Measurements from ENCODE around the gene SQSTM1. TPM values are rescaled to one million over a fixed set of nuclear protein-coding genes. Genes with fewer than 3 reads are reported as not detected.

SQSTM1 gene
- total RNA-seq, 1 experiment from 2014 or later: 78.5 TPM

- TF ChIP-seq RELA (CRISPR knock-in tag; IDR thresholded peaks at IDR 0.05; ENCODE audit: borderline replicate concordance) (0 out of 2 replicates have a peak, but pooled peaks have one; percentile 63), ARID4B (CRISPR knock-in tag; IDR thresholded peaks at IDR 0.05; ENCODE audit: borderline replicate concordance) (peak; percentile 71; the same call in 1 of the 2 replicates), TP53 (CRISPR knock-in tag; IDR thresholded peaks at IDR 0.05) (peak; percentile 19; the same call in 1 of the 2 replicates), CREM (CRISPR knock-in tag; IDR thresholded peaks at IDR 0.05) (0 out of 2 replicates have a peak, but pooled peaks have one; percentile 39), ZNF317 (CRISPR knock-in tag; IDR thresholded peaks at IDR 0.05; ENCODE audit: borderline replicate concordance, low read depth) (0 out of 2 replicates have a peak, but pooled peaks have one; percentile 19), ZNF416 (CRISPR knock-in tag; IDR thresholded peaks at IDR 0.05) (peak; percentile 63; the same call in 1 of the 2 replicates), ELF4 (CRISPR knock-in tag; IDR thresholded peaks at IDR 0.05; ENCODE audit: low read depth) (0 out of 2 replicates have a peak, but pooled peaks have one; percentile 26), ERG (CRISPR knock-in tag; IDR thresholded peaks at IDR 0.05) (0 out of 2 replicates have a peak, but pooled peaks have one; percentile 21), HMGXB4 (CRISPR knock-in tag; IDR thresholded peaks at IDR 0.05) (peak; percentile 98), KAT7 (CRISPR knock-in tag; IDR thresholded peaks at IDR 0.05; ENCODE audit: borderline replicate concordance) (0 out of 2 replicates have a peak, but pooled peaks have one; percentile 87)
Observed at GRCh38 chr5:179795863-179796833, 24.6 kb upstream of the SQSTM1 start (continued).

- peak overlapping the region; percentile 67 for H3K4me3 Mint-ChIP-seq
- CTCF ChIA-PET: interaction anchor here (0.5 to 5.7 kb wide), 6 partner anchors 17 to 758 kb away, joined by 3 to 39 read pairs (median 4); no protein-coding TSS in a partner anchor
- no peak for ATAC-seq
Observed at GRCh38 chr5:179796877-179797608, 23.7 kb upstream of the SQSTM1 start.

More at GRCh38 chr5:179796877-179797608, 23.7 kb upstream of the SQSTM1 start:
- TF ChIP-seq SOX15 (CRISPR knock-in tag; IDR thresholded peaks at IDR 0.05) (no peak), ETV6 (CRISPR knock-in tag; IDR thresholded peaks at IDR 0.05) (no peak), ZSCAN18 (CRISPR knock-in tag; IDR thresholded peaks at IDR 0.05) (no peak), MYBL2 (CRISPR knock-in tag; IDR thresholded peaks at IDR 0.05) (no peak), FOXP1 (CRISPR knock-in tag; IDR thresholded peaks at IDR 0.05; ENCODE audit: borderline replicate concordance) (no peak), GTF2I (CRISPR knock-in tag; conservative IDR thresholded peaks at IDR 0.05) (peak; percentile 65)
- DNase-seq (ENCODE audit: low spot score): no peak
- H3K27me3 Mint-ChIP-seq (ENCODE audit: low read depth): no peaks in the 10 kb centered on the region
- peaks cover 18% of the 10 kb centered on the region for H3K36me3 Mint-ChIP-seq
- H3K9me3 Mint-ChIP-seq: no peaks in the 10 kb centered on the region
- POLR2A ChIA-PET: interaction anchor here (0.8 to 1.0 kb wide), 2 partner anchors 9 to 24 kb away, joined by 3 to 4 read pairs; partner anchors contain the start of gene SQSTM1
- H3K4me1 Mint-ChIP-seq: peaks cover 23% of the 10 kb centered on the region
- H3K27ac Mint-ChIP-seq: peak overlapping the region; percentile 90; the same call in 1 of the 2 replicates

All from WTC11 (cell line).